Thoracic aorta (tissue), 2 donors: ENCODE results near the gene MTMR1. TPM values are rescaled to one million over a fixed set of nuclear protein-coding genes. Genes with fewer than 3 reads are reported as not detected.

Experiments
- ATAC-seq: fragments of 150-250 bp; one replicate; pipeline ENCODE4 v1.8.0; 2017; ENCODE audit warnings: low read depth; ENCODE audit not compliant: insufficient number of reproducible peaks, low FRiP score
- DNase-seq: peaks from one replicate; pipeline ENCODE4 v3.0.0-alpha.2; 2020; ENCODE audit warnings: low spot score
- H3K27ac ChIP-seq, 2 donors: fragments of 200-600 bp; sonication (generic); 1 replicate in 1 of 2; 2 replicates in 1 of 2; pipeline ENCODE4 v1.5.1; 2016; ENCODE audit warnings: mild to moderate bottlenecking in 2 of 2, moderate library complexity in 2 of 2
- H3K27me3 ChIP-seq: fragments of 200-600 bp; sonication (generic); replicated peaks from 2 replicates; pipeline ENCODE4 v1.6.0; 2016; ENCODE audit warnings: mild to moderate bottlenecking; ENCODE audit not compliant: insufficient read depth
- H3K36me3 ChIP-seq: fragments of 200-600 bp; sonication (generic); one replicate; pipeline ENCODE4 v1.5.1; 2016
- H3K4me1 ChIP-seq, 2 donors: fragments of 200-600 bp; sonication (generic); 1 replicate in 1 of 2; 2 replicates in 1 of 2; pipeline versions ENCODE4 v1.5.1 to v1.6.0; 2016; ENCODE audit warnings: low read depth in 2 of 2, mild to moderate bottlenecking in 1 of 2; ENCODE audit not compliant: control insufficient read depth in 1 of 2
- H3K4me3 ChIP-seq: fragments of 200-600 bp; sonication (generic); 2 replicates; pipeline ENCODE4 v1.5.1; 2016; ENCODE audit warnings: mild to moderate bottlenecking
- H3K9me3 ChIP-seq: fragments of 200-600 bp; sonication (generic); 2 replicates; pipeline ENCODE4 v1.5.1; 2016
- CTCF ChIP-seq: fragments of 200-600 bp; sonication (generic); IDR thresholded peaks from one replicate; pipeline ENCODE4 v1.5.1; 2019; ENCODE audit warnings: antibody characterized with exemption
- total RNA-seq, 2 donors: library from RNA; depleted of rRNA; stranded (reverse); fragments of >200 nt; gene quantifications; one replicate each; pipeline versions ENCODE4 v1.1.0 to v1.2.3, GENCODE V29; 2016

MTMR1 gene
- total RNA-seq, 2 donors from 2014 or later: 26.5 to 31.5 TPM

- H3K4me1 ChIP-seq: peaks cover 7 to 13% of the 10 kb centered on the region in 2 donors
- H3K4me3 ChIP-seq: no peak overlapping the region
- DNase-seq (no peak), ATAC-seq (no peak)
- no peaks in the 10 kb centered on the region for H3K36me3 ChIP-seq
- no peak for TF ChIP-seq CTCF
- no peaks in the 10 kb centered on the region for H3K9me3 ChIP-seq
- H3K27me3 ChIP-seq: no peaks in the 10 kb centered on the region
- H3K27ac ChIP-seq: no peak overlapping the region
Measured at GRCh38 chrX:150690126-150690525, 3.1 kb upstream of the MTMR1 start.

GRCh38 chrX:150692296-150692695 lies 900 bp upstream of the MTMR1 start:
- TF ChIP-seq CTCF: no peak
- DNase-seq (no peak), ATAC-seq (no peak)
- peaks cover 7 to 16% of the 10 kb centered on the region in 2 donors for H3K4me1 ChIP-seq
- no peaks in the 10 kb centered on the region for H3K9me3 ChIP-seq
- no peaks in the 10 kb centered on the region for H3K27me3 ChIP-seq
- H3K4me3 ChIP-seq: peak overlapping the region; percentile 72
- peak overlapping the region; percentile 43 to 47 for H3K27ac ChIP-seq
- no peaks in the 10 kb centered on the region for H3K36me3 ChIP-seq

GRCh38 chrX:150693725-150694574 lies 754 bp downstream of the MTMR1 start:
- Histone ChIP-seq H3K27ac (peak overlapping the region; percentile 89 to 94), H3K27me3 (no peaks in the 10 kb centered on the region), H3K9me3 (no peaks in the 10 kb centered on the region), H3K36me3 (no peaks in the 10 kb centered on the region), H3K4me3 (peak overlapping the region; percentile 82), H3K4me1 (peaks cover 7 to 16% of the 10 kb centered on the region in 2 donors)
- no peak for DNase-seq
- no peak for TF ChIP-seq CTCF
- no peak for ATAC-seq

GRCh38 chrX:150694738-150695410 lies 1.7 kb downstream of the MTMR1 start:
- peaks cover 7 to 16% of the 10 kb centered on the region in 2 donors for H3K4me1 ChIP-seq
- H3K27me3 ChIP-seq: no peaks in the 10 kb centered on the region
- TF ChIP-seq CTCF: no peak
- no peaks in the 10 kb centered on the region for H3K9me3 ChIP-seq
- H3K4me3 ChIP-seq: peak overlapping the region; percentile 82
- DNase-seq (no peak), ATAC-seq (no peak)
- peak overlapping the region in 1 of 2 donors; percentile 94 for H3K27ac ChIP-seq
- H3K36me3 ChIP-seq: no peaks in the 10 kb centered on the region

GRCh38 chrX:150696331-150696730 lies 3.1 kb downstream of the MTMR1 start:
- H3K27ac ChIP-seq: peak overlapping the region in 1 of 2 donors; percentile 8
- no peak for ATAC-seq
- peaks cover 7 to 16% of the 10 kb centered on the region in 2 donors for H3K4me1 ChIP-seq
- no peaks in the 10 kb centered on the region for H3K27me3 ChIP-seq
- no peaks in the 10 kb centered on the region for H3K36me3 ChIP-seq
- H3K9me3 ChIP-seq: no peaks in the 10 kb centered on the region
- no peak for DNase-seq
- TF ChIP-seq CTCF: no peak
- no peak overlapping the region for H3K4me3 ChIP-seq
